T-cell (primary cell): ENCODE measurements around the gene ACER2. TPM values are rescaled to one million over a fixed set of nuclear protein-coding genes. Genes with fewer than 3 reads are reported as not detected.
"Not testable (repeated sequence)": the region's sequence is repeated elsewhere in the genome, so short reads cannot be mapped to it uniquely, and the experiment has no call there.

Source experiments
- ATAC-seq, 4 experiments: fragments of 200-7000 bp in 3 of 4; fragments of 150-1000 bp in 1 of 4; cut with Tn5 transposase; replicated peaks in 1 of 4; 1 replicate in 3 of 4; 2 replicates in 1 of 4; pipeline ENCODE4 v1.10.0; 2021; ENCODE audit warnings: moderate library complexity in 3 of 4, mild to moderate bottlenecking in 2 of 4, moderate number of reproducible peaks in 1 of 4
- CTCF ChIA-PET, 2 donors: fragments of 300-600 bp; sonication (Branson Sonifier 250); formaldehyde crosslinking; loops; one replicate each; lab custom pipeline; 2022; ENCODE audit warnings: antibody characterized with exemption in 2 of 2; lab: Charles Lee
- POLR2A ChIA-PET, 2 donors: fragments of 300-600 bp; sonication (Branson Sonifier 250); formaldehyde crosslinking; loops; one replicate each; lab custom pipeline; 2022; ENCODE audit warnings: antibody characterized with exemption in 2 of 2; lab: Charles Lee
- DNase-seq, 35 experiments: peaks; one replicate each; pipeline versions ENCODE4 v3.0.0 to v3.0.0-alpha.2; 2013 to 2023
- H3K27ac ChIP-seq: one replicate; pipeline ENCODE4 v1.5.1; 2013; ENCODE audit warnings: low read length
- H3K27me3 ChIP-seq, 2 experiments: replicated peaks in 1 of 2; 1 replicate in 1 of 2; 2 replicates in 1 of 2; pipeline versions ENCODE4 v1.6.1 to v1.7.0; 2013; ENCODE audit warnings: low read length in 1 of 2, mixed read lengths in 1 of 2; ENCODE audit not compliant: control insufficient read depth in 2 of 2, insufficient read depth in 2 of 2; ENCODE audit errors: extremely low read depth in 1 of 2
- H3K36me3 ChIP-seq, 2 donors: 1 replicate in 1 of 2; 2 replicates in 1 of 2; pipeline versions ENCODE4 v1.6.1 to v1.7.0; 2013; ENCODE audit warnings: low read length in 1 of 2; ENCODE audit not compliant: control insufficient read depth in 2 of 2, insufficient read depth in 1 of 2; ENCODE audit errors: extremely low read depth in 1 of 2
- H3K4me1 ChIP-seq, 2 experiments: 1 replicate in 1 of 2; 2 replicates in 1 of 2; pipeline versions ENCODE4 v1.6.1 to v1.7.0; 2013; ENCODE audit warnings: low read length in 2 of 2, mixed read lengths in 1 of 2; ENCODE audit not compliant: insufficient read depth in 2 of 2, control insufficient read depth in 1 of 2; ENCODE audit errors: extremely low read depth in 1 of 2
- H3K4me3 ChIP-seq, 2 donors: 1 replicate in 1 of 2; 2 replicates in 1 of 2; pipeline versions ENCODE4 v1.5.1 to v1.7.0; 2013; ENCODE audit warnings: mild to moderate bottlenecking in 2 of 2, low read length in 1 of 2, moderate library complexity in 1 of 2; ENCODE audit not compliant: control insufficient read depth in 1 of 2; ENCODE audit errors: extremely low read depth in 1 of 2
- H3K9me3 ChIP-seq: 2 replicates; pipeline ENCODE4 v1.7.0; 2013
- H3K27ac Mint-ChIP-seq, 2 donors: one replicate each; pipeline ENCODE4 v1.8.0; 2020 to 2021; ENCODE audit warnings: mild to moderate bottlenecking in 2 of 2, mixed read lengths in 2 of 2
- H3K27me3 Mint-ChIP-seq, 2 donors: one replicate each; pipeline ENCODE4 v1.8.0; 2021 to 2022; ENCODE audit warnings: mixed read lengths in 2 of 2
- H3K36me3 Mint-ChIP-seq: one replicate; pipeline ENCODE4 v1.8.0; 2021; ENCODE audit warnings: mixed read lengths
- H3K4me1 Mint-ChIP-seq, 3 donors: one replicate each; pipeline ENCODE4 v1.8.0; 2020 to 2022; ENCODE audit warnings: mixed read lengths in 3 of 3, mild to moderate bottlenecking in 1 of 3
- H3K4me3 Mint-ChIP-seq, 3 donors: one replicate each; pipeline ENCODE4 v1.8.0; 2020 to 2022; ENCODE audit warnings: mild to moderate bottlenecking in 3 of 3, mixed read lengths in 3 of 3, moderate library complexity in 3 of 3
- H3K9me3 Mint-ChIP-seq, 3 donors: one replicate each; pipeline ENCODE4 v1.8.0; 2020 to 2022; ENCODE audit warnings: mixed read lengths in 3 of 3
- WGBS: methylation state at CpG from one replicate; pipeline ENCODE4 v1.1.5; 2013; ENCODE audit warnings: missing lambda C conversion rate; ENCODE audit not compliant: insufficient coverage; 5-methylcytosine and 5-hydroxymethylcytosine counted together
- total RNA-seq, 35 experiments: library from RNA in 6 of 35; stranded (reverse) in 6 of 35; fragments of 120-200 nt in 1 of 35; gene quantifications; one replicate each; pipeline versions ENCODE4 v1.2.1 to v1.2.4 and lab custom pipeline; 2013 to 2026

ACER2 gene
- total RNA-seq, 5 donors from 2014 or later (not counting 1 experiment from before 2014, with no cell fraction given) = 1.4 to 4.1 (median 3.2) TPM

- ChIA-PET CTCF (no interaction called here), POLR2A (interaction anchor here in 1 of 2 donors (0.5 kb wide), 1 partner anchor 68 kb away, joined by 6 read pairs; no protein-coding TSS in a partner anchor)
- H3K4me1 ChIP-seq = no peaks in the 10 kb centered on the region
- Mint-ChIP-seq H3K4me3 (no peak overlapping the region), H3K4me1 (no peaks in the 10 kb centered on the region), H3K9me3 (no peaks in the 10 kb centered on the region), H3K36me3 (no peaks in the 10 kb centered on the region), H3K27me3 (no peaks in the 10 kb centered on the region), H3K27ac (no peak overlapping the region)
- DNase-seq (no peak), ATAC-seq (no peak)
- no peaks in the 10 kb centered on the region for H3K27me3 ChIP-seq
- H3K4me3 ChIP-seq = no peak overlapping the region
- WGBS = no CpG with 5 or more reads among the region's 1 CpG
- H3K9me3 ChIP-seq = no peaks in the 10 kb centered on the region
- H3K27ac ChIP-seq = no peak overlapping the region
- no peaks in the 10 kb centered on the region for H3K36me3 ChIP-seq
Measured at GRCh38 chr9:19397845-19398244, 11.0 kb upstream of the ACER2 start.

DNA sequence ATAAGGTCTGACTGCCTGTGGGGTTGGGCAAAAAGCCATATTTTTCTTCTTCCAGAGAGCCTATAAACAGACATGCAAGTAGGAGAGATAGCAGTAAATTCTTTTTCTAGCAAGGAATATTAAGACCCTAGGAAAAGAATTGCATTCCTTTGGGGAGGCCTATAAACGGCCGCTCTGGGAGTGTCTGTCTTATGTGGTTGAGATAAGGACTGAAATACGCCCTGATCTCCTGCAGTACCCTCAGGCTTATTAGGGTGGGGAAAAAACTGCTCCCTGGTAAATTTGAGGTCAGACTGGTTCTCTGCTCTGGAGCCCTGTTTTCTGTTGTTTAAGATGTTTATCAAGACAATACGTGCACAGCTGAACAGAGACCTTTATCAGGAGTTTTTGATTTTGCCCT, 5.6 kb upstream of the ACER2 start:
- CTCF ChIA-PET = interaction anchor here in 1 of 2 donors (0.6 to 0.8 kb wide), 2 partner anchors 296 to 1345 kb away, joined by 3 to 4 read pairs; no protein-coding TSS in a partner anchor
- H3K4me1 Mint-ChIP-seq, ATAC-seq, H3K4me3 ChIP-seq, H3K27me3 ChIP-seq, H3K36me3 Mint-ChIP-seq, H3K27me3 Mint-ChIP-seq, H3K4me1 ChIP-seq, H3K27ac Mint-ChIP-seq, H3K4me3 Mint-ChIP-seq, H3K9me3 ChIP-seq, H3K36me3 ChIP-seq, DNase-seq, H3K27ac ChIP-seq, H3K9me3 Mint-ChIP-seq, POLR2A ChIA-PET: not testable (repeated sequence)
- 87% methylated on average over 4 of the region's 4 CpGs for WGBS

DNA sequence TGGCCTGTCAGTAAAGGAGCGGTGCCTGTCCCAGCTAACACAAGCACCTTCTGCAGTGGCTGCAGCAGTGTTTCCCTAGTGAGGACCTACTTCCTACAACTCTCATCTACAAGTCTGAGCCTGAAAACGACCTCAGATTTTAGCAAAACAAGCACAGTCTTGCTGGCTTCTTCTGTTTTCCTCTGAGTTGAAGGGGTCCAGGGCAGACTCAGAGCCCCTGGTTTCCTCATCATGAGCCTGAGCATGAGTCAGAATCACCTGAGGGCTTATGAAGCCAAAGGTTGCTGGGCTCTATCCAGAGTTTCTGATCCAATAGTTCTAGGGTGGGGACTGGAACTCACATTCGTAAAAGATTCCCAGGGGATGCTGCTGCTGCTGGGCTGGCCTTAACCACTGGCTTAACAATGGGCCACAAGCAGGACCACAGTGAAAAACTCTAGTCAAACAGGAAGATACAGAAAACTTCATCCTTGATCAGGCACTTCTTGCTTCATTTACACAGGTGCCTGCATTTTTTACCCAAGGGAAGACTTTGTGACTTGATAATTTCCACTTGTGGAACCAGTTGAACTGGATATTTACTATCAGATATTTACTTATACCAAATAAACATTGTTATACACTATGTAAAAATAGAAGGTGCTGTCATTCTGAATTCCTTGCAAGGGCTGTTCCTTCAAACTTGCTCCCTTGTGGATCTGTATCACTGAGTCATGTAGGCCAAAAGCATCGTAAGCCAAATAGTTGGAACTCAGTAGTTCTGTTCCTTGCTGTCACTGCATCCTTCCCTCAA, 4.3 kb upstream of the ACER2 start:
- H3K4me3 ChIP-seq = no peak overlapping the region
- ChIA-PET CTCF (interaction anchor here in 1 of 2 donors (0.8 kb wide), 1 partner anchor 1347 kb away, joined by 4 read pairs; no protein-coding TSS in a partner anchor), POLR2A (interaction anchor here in 1 of 2 donors (0.6 kb wide), 1 partner anchor 108 kb away, joined by 4 read pairs; no protein-coding TSS in a partner anchor)
- ATAC-seq (no peak), DNase-seq (no peak)
- H3K27ac ChIP-seq = no peak overlapping the region
- Mint-ChIP-seq H3K9me3 (no peaks in the 10 kb centered on the region), H3K27ac (peak overlapping the region in 1 of 2 donors; percentile 22), H3K27me3 (no peaks in the 10 kb centered on the region), H3K4me3 (no peak overlapping the region), H3K36me3 (no peaks in the 10 kb centered on the region), H3K4me1 (peaks cover 7 to 9% (median 7%) of the 10 kb centered on the region in 3 donors)
- no peaks in the 10 kb centered on the region for H3K9me3 ChIP-seq
- H3K27me3 ChIP-seq = no peaks in the 10 kb centered on the region
- no peaks in the 10 kb centered on the region for H3K36me3 ChIP-seq
- H3K4me1 ChIP-seq = peaks cover 3 to 10% of the 10 kb centered on the region in 2 experiments
- WGBS = 80% methylated on average over 3 of the region's 4 CpGs

- Mint-ChIP-seq H3K9me3 (no peaks in the 10 kb centered on the region), H3K36me3 (no peaks in the 10 kb centered on the region), H3K4me1 (peaks cover 14 to 16% (median 15%) of the 10 kb centered on the region in 3 donors), H3K27me3 (no peaks in the 10 kb centered on the region), H3K27ac (peak overlapping the region in 1 of 2 donors; percentile 14), H3K4me3 (no peak overlapping the region)
- H3K4me3 ChIP-seq = no peak overlapping the region
- H3K36me3 ChIP-seq = no peaks in the 10 kb centered on the region
- ChIA-PET POLR2A (interaction anchor here in 1 of 2 donors (0.6 kb wide), 1 partner anchor 12 kb away, joined by 3 read pairs; no protein-coding TSS in a partner anchor), CTCF (no interaction called here)
- no CpG with 5 or more reads among the region's 1 CpG for WGBS
- DNase-seq (no peak), ATAC-seq (no peak)
- H3K27ac ChIP-seq = no peak overlapping the region
- no peaks in the 10 kb centered on the region for H3K27me3 ChIP-seq
- H3K9me3 ChIP-seq = no peaks in the 10 kb centered on the region
- H3K4me1 ChIP-seq = peaks cover 8 to 20% of the 10 kb centered on the region in 2 experiments
Measured at GRCh38 chr9:19405771-19406170, 3.0 kb upstream of the ACER2 start.

DNA sequence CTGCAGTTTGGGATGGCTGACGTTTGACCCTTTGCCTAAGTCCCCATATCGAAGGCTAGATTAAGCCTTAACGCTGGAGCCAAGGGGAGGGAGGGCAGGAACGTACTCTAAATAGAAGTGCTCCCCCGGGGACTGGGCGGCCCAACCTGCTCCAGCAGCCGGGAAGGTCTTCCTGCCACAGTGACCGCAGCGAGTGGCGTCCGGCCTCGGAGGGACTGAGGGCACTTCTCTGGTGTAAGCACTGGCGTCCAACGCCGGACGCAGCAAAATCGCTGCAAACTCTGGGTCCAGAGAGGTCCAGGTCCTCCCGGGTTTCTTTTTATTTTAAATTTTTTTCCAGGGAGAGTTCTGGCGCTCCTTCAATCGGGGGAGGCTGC, 505 bp upstream of the ACER2 start:
- Mint-ChIP-seq H3K4me1 (peaks cover 17 to 21% (median 21%) of the 10 kb centered on the region in 3 donors), H3K27ac (peak overlapping the region; percentile 39 to 58), H3K36me3 (no peaks in the 10 kb centered on the region), H3K4me3 (peak overlapping the region; percentile 94 to 96 (median 94)), H3K27me3 (no peaks in the 10 kb centered on the region), H3K9me3 (no peaks in the 10 kb centered on the region)
- CTCF ChIA-PET = no interaction called here
- Histone ChIP-seq H3K36me3 (no peaks in the 10 kb centered on the region), H3K4me3 (peak overlapping the region; percentile 33 to 96), H3K4me1 (peaks cover 8 to 20% of the 10 kb centered on the region in 2 experiments), H3K9me3 (no peaks in the 10 kb centered on the region), H3K27ac (peak overlapping the region; percentile 24), H3K27me3 (no peaks in the 10 kb centered on the region)
- WGBS = 7% methylated on average over 14 of the region's 20 CpGs
- peak in 2 of 35 experiments; percentile 3 to 25 for DNase-seq
- ATAC-seq = peak in 2 of 4 experiments; percentile 1 to 3
- POLR2A ChIA-PET = interaction anchor here in 1 of 2 donors (0.8 kb wide), 1 partner anchor 28 kb away, joined by 4 read pairs; the partner anchor contains the start of gene RPS6

- DNase-seq (peak in 5 of 35 experiments; percentile 3 to 29 (median 9)), ATAC-seq (no peak)
- Histone ChIP-seq H3K4me3 (peak overlapping the region; percentile 90 to 96), H3K4me1 (peaks cover 8 to 20% of the 10 kb centered on the region in 2 experiments), H3K36me3 (no peaks in the 10 kb centered on the region), H3K27ac (peak overlapping the region; percentile 2), H3K9me3 (no peaks in the 10 kb centered on the region), H3K27me3 (no peaks in the 10 kb centered on the region)
- Mint-ChIP-seq H3K36me3 (no peaks in the 10 kb centered on the region), H3K4me1 (peaks cover 17 to 21% (median 21%) of the 10 kb centered on the region in 3 donors), H3K27me3 (no peaks in the 10 kb centered on the region), H3K27ac (peak overlapping the region; percentile 70 to 83), H3K9me3 (no peaks in the 10 kb centered on the region), H3K4me3 (peak overlapping the region; percentile 94 to 96 (median 94))
- WGBS = 7% methylated on average over 7 of the region's 17 CpGs
- ChIA-PET POLR2A (no interaction called here), CTCF (interaction anchor here in 1 of 2 donors (0.6 kb wide), 1 partner anchor 321 kb away, joined by 4 read pairs; no protein-coding TSS in a partner anchor)
Measured at GRCh38 chr9:19409401-19410194, 789 bp downstream of the ACER2 start.
